CD4-positive, alpha-beta T cell treated with Interferon alpha-2 for 1 hour (primary cell): ENCODE measurements around the gene NCAM1.
"Not testable (repeated sequence)": the region's sequence is repeated elsewhere in the genome, so short reads cannot be mapped to it uniquely, and the experiment has no call there.

Source experiments
- DNase-seq, 2 donors: peaks; one replicate each; pipeline ENCODE4 v3.0.0-alpha.2; 2020 to 2022

NCAM1 gene

DNA sequence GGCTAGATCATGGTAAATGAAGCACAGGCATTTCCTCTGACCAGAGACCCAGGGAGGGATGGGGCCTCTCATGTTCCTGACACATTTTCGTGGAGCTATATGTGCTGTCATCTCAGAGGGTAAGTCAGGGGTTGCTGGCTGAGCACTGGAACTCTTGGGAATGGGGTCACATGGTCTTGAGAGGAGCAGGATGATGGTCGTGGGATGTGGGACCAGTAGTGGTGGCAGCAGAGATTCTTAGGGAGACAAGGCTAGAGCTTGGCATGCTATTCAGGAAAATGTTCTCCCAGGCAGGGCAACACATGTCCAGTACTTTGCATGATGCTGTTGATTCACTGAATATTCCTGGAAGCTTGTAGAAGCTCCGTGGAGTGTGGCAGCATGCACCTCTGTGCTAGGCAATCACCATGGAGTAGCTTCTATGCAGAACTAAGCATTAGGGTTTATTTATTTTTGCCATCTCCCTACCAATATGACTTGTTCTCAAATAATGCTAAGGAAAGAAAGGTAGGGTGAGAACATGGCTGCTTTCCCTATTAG, 321.7 kb downstream of the NCAM1 start:
- DNase-seq = no peak

DNA sequence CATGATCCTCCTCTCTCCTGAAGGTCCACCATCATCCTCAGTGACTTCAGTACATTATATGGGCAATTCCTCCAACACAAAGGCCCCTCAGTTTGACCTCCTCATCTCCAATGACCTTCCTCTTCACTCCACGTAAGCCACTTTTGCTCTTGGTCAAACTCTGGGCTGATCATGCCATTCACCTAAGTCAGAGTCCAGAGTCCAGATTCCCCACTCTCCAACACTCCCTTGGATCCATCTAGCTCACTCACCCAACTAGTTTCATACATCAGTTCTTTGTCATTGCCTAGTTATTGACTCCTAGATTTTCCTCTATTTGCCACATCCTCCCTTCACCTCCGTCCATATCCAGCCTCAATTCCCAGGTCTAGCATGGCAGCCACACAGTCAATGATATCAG, 322.7 kb downstream of the NCAM1 start:
- DNase-seq = no peak

DNA sequence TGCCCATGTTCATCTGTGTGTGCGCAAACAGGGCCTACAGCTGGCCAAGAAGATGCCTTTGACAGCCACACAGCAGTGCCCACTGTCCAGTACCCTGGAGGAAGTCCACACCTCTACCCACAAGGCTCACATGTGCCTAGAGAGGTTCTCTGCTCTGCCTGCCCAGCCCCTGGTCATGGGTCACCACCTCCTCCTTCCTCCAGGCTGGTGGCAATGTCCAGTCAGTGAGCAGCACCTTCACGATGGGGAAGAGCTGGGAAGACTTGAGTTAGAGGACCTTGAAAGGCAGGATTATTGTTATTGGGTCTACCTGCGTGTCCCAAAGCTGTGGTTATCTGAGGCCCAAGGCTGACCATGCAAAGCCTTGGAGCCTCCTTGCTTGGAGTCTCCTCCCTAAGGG, 324.8 kb downstream of the NCAM1 start:
- DNase-seq = no peak

DNA sequence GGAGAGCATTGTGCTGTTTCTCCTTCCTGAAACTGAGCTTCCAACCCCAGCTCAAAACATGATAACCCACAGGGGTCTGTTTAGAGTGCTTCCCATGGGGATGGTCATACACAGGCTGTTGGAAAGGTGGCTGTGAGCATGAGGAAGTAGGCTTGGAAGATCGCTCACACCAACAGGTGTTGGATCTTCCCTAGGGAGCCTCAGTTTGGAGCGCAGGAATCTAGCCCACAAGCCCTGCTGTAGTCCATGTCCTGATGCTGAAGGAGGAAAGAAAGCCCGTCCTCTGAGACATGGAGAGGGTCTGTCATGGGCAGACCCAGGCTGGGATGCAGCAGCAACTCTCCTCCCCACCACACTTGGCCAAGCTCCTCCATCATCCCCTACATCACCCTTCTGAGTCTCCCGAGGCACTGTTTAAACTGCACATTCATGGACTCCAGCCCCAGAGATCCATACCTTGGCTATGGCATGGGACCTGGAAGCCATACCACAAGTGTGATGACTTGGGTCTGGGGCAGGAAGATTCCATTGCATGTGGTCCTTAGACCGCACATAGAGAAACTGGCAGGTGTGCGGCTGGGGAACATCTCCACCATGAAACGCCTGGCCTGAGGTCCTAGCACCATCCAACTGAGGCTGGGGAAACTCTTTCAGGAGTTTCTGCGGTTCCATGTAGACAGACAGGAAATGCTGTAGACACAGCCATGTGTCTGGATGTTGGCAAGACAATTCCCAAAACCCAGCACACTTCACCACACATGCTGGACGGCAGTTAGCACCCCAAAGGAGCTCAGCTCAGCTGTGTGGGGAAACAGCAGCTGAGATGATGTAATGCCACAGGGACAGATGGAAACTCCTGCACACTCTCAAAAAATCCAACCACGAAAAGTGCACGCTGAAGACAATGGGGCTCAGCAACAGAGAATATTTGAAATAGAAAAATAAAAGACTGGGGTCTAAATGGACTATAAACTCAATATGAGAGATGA, 325.6 kb downstream of the NCAM1 start:
- DNase-seq = no peak

DNA sequence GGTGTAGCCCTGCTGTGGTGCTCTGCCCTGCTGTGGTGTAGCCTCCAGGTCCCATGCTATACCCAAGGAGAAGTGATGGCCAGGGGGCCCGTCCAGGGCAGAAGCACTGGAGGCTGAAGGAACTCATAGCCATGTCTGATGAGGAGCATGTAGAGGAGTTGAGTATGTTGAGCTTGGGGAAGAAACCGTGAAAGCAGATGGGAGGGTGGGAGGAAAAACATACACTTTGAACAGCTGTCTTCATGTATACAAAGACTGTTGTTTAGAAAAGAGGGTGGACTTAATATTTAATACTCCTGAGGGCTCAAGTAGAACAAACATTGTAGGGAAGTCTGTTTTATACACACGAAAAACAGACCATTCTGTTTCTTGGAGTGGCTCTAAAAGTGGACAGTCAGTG, 326.6 kb downstream of the NCAM1 start:
- DNase-seq = no peak

DNA sequence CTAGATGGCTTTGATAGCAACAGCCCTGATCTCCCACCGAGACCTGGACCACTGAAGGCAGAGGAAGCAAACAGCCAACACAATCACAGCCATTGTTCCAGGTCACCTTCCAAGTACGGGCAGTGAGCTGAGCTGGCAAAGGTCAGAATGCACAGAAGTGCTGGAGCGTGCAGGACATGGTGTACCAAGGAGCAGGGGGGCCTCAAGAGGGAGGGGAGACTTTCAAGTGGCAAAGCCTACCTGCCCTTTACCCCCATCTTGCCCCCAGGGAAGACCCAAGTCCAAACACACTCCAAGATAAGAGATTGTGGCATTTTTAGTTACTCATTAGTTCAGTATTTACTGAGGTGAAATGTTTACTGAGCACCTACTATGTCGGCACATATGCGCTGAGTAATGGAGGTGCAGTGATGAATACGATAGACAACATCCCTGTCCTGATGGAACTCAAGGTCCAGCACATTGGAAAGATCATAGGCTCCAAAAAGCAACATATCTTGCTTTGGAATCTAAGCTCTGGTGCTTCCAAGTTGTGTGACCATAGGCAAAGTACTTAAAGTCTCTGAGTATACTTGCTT, 327.2 kb downstream of the NCAM1 start:
- DNase-seq = no peak

DNA sequence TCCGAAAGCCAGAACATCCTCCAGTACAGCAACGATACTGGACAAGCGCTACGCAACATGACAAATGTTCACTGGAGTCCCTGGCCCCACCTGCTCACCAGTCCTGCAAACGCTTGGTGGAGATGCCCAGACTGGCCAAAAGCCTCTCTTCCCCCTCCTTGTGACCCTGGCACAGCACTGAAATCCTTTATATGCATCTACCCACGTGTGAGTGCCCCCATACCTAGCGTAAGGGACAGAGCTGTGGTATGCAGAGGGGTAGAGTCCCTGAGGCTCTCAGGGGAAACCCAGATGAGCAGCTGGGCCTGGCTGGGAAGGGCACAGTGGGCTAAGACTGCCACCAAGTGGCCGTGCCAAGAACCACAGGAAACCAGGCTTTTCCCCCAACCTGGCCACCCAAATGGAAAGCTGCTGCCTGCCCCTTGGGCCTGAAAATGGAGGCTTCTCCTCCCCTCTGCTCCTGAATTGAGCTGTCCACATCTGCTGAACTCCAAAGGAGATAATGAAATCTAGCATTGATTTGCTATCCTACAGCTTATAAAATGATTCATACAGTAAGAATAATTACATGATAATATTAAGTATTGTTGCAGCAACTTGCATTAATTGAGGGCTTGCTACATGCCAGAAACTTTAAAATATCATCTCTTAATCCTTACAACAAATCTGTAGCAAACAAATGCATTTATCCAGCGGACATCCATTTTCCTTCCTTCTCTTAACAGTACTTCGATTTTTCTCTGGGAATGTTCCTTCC, 328.4 kb downstream of the NCAM1 start:
- peak; percentile 58 to 66 for DNase-seq

DNA sequence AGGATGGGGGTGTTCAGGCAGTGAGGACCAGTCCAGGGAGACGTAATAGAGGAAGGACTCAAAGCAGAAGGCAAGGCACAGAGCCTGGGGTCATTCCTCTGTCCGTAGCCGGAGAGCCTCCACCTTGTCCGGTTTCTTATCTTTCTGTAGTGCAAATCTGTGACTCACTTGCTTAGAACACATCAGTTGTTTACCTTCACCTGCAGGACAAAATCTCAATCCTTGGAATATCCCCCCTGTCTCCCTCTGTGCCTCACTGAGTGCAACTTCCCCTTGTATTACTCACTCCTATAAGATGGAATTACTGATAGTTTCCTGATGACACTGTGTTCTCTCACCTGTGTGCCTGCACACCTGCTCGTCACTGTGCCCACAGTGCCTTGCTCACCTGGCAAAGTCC, 332.7 kb downstream of the NCAM1 start:
- DNase-seq = no peak

DNA sequence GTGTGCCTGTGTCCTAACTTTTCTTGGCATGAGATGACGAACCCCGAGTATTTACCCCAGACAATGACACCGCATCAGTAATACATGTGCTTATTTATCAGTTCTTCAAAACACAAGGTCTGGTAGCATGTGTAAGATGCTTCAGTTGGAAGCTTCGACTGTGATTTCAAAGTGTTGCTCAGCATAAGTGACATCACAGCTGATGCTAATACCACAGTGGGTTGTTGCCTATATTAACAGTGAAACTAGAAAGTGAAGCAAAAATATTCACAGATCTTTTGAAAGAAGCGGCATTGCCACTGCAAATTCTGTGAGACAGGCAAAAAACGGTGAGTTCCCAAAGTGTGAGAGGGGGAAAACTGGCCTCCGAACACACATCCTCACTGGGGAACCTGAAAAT, 334.8 kb downstream of the NCAM1 start:
- no peak for DNase-seq

DNA sequence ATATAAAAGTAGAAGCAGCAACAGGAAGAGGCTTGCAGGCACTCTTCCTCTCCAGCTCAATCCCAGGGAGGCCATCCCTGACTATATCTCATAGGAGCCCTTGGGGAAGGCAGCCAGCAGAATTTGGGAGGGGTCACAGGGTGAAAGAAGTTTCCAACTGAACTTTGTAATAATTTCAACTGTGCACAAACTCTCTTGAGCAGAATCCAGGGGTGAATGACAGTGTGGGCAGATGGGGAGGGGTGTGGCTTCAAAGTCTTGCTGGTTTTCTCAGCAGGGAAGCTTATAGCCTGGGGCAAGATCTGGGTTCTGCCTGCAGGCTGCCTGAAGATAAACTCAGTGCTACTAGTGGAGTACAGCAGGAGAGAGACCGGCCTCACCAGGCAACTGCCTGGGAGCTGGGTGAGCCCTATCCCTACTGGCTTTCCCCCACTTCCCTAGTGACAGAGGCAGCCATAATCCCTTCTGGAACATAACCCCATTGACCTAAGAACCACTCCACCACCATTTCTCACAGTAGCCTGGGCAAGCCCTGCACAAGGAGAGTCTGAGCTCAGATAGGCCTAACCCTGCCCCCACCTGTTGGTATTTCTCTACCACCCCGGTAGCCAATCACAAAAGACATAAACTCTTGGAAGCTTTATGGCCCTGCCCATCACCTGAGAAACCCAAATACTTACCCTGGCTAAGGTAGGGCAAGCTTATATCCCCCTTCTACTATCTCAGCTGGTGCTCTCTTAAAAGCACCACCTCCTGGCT, 335.4 kb downstream of the NCAM1 start:
- no peak for DNase-seq

DNA sequence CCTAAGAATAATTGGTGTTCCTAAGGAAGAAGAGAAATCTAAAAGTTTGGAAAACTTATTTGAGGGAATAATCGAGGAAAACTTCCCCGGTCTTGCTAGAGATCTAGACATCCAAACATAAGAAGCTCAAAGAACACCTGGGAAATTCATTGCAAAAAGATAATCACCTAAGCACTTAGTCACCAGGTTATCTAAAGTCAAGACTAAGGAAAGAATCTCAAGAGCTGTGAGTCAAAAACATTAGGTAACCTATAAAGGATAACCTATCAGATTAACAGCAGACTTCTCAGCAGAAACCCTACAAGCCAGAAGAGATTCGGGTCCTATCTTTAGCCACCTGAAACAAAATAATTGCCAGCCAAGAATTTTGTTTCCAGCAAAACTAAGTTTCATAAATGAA, 337.3 kb downstream of the NCAM1 start:
- DNase-seq = not testable (repeated sequence)

DNA sequence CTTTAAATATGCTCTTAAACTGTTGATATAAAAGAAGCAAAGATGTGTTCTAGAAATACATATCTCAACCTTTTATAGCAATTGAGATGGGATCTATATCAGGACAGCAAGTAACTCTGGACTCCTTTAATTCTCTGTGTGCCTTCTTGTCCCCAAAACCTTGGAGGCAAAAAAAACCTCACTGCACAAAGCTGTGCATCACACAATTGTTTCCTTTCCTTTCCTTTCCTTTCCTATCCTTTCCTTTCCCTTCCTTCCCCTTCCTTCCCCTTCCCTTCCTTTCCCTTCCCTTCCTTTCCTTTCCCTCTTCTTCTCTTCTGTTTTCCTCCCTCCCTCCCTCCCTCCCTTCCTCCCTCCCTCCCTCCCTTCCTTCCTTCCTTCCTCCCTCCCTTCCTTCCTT, 343.7 kb downstream of the NCAM1 start:
- DNase-seq = no peak

DNA sequence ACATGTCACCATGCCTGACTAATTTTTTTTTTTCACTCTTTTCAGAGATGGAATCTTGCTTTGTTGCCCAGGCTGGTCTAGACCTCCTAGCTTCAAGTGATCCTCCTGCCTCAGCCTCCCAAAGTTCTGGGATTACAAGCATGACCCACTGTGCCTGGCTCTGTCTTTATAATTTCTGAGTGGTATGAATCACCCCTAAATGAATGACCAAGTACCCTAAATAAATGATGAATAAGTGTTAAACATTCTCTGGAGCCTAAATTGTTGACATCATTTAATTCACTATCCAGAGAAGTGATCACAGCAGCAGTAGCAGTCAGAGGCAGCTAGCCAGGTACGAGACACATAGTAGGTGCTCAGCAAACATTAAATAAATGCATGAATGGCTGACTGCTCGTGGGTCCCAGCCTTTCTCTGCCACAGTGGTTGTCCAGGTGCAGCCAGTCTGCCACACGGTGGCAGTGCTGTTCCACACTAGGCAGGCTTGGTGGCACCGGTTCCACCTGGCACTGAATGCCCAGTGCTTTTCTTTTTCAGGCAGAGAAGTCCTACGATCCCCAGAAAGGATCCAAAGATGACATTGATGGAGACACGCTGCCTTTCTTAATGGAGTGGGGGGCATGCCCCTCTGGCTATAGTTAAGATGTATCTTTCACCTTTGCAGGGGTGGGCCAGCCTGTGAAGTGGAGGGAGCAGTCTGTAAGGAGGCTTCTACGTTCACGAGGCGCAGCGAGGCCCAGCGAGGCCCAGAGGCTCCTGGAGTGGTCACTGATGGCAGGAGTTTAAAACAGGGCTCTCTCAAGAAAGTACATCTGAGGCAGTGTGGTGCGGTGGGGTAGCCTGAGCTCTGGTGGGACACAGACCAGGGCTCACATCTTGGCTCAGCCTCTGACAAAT, 344.5 kb downstream of the NCAM1 start:
- peak; percentile 70 to 76 for DNase-seq

DNA sequence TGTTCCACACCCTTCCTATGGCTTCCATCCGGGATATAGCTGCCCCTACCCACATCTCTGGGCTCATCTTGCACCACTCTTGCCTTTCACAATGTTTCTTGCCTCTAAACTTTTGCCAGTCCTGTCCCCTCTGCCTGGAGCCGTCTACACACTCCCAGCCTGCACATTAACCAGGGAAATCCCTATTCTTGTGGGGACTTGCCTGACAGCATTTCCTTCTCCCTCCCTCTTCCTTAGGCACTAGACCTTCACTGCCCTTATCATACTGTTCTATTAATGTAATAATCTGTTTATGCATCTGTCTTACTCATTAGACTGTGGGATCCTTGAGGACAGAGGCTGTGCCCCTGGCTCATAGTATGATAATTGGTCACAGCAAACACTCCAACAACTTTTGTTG, 347.4 kb downstream of the NCAM1 start:
- DNase-seq = no peak

DNA sequence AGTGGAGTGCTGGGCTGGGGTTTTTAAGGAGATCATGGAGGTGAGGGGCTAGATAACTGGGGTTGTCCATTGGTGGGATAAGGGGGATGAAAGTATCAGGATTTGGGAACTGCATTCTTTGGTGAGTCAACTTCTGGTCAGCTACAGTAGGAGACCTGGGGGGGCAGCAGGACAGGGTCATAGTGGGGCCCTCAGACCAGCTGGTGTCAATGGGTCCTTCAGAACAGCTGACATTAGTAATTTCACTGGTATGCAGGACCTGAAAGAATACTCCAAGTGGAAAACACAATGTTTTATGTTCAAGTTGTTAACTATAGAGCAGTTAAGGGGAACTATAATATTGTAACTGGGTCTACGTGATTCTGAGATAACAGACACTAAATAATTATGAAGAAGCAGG, 350.3 kb downstream of the NCAM1 start:
- DNase-seq = no peak

DNA sequence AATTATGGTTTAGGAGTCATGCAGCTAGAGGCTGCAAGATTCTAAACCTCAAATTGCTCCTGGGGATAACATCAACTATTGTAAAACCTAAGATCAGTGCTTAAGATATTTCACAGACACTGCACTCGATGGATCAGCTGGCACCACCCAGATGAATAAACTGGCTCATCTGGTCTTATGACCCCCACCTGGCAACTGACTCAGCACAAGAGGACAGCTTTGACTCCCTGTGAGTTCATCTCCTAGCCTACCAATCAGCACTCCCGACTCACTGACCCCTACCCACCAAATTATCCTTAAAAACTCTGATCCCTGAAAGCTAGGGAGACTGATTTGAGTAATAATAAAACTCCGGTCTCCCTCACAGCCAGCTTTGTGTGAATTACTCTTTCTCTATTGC, 352.4 kb downstream of the NCAM1 start:
- DNase-seq = no peak

DNA sequence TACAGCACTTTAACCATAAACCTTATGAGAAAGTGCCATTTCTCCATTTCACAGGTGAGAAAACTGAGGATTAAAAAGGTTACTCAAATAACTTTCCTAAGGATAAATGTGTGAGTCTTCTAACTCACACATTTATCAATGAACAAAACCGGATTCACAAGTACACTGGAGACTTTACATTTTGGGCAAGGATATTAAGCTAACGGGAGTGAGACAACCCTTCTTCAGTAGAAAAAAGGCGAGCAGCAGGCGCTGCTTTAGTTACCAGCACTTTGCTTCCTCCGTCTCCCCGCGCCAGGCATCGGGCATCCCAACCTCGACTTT, 352.8 kb downstream of the NCAM1 start:
- DNase-seq = no peak

DNA sequence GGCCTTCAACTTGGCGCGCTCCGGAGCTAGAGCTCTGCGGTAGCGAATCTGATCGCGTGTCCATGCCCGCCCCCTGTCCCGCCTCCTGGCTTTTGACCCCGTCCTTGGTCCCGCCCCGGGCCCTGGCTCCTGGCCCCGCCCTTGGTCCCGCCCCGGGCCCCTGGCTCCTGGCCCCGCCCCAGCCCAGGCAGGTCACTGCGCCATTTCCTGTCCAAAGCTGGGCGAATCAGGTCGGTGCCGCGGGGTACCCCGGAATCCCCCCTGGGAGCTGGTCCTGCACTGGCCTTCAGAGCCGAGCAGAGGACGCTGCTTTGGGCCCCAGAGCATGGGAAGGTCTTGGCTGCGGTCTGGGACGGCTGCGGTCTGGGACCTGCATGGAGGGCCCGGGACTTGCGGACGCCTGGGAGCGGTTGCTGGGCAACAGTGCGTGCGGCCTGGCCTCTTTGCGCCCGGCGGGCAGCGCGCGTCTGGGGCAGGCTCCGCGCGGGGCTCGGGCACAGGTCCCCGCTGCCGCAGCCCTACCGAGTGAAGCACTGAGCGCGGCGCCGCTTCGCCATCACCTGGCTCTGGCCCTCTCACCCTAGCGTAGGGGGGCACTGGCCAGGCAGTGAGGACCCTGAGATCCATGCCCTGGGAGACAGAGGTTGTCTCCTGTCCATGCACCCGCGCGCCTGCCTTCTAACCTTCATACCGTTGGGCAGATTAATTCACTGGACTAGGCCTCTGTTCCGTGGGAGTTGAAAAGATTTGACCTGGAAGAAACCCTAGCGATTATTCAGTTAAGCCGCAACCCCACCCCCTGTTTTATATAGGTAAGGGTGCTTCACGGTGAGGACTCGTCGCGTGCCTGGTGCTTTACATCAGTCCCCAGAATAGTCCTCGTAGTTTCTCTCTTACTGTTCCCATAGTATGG, 353.4 kb downstream of the NCAM1 start, which contains the start of gene TTC12:
Gene TTC12, plus strand, starts transcription at position 195 of the 913 bp plus-strand sequence. CDS start 1,675 bp downstream, outside the sequence.
- peak; percentile 90 to 94 for DNase-seq

DNA sequence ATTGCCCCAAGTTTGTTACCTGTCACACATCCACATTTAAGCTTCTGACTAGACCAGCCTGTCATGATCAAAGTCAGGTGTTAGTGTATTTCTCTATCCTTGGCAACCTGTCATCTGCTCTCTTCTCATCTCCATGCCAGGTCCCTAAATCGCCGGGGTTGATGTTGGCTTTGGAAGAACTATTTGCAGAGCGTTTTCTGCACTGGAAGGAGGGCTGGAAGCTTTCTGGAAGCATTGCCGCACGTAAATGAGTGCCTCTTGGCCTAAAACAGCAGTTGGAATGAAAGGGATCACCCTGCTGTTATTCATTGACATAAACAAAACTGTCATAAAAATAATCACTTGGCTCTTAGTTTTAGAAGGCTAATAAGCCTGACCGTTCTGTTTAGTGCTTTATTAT, 354.6 kb downstream of the NCAM1 start:
- DNase-seq = no peak

DNA sequence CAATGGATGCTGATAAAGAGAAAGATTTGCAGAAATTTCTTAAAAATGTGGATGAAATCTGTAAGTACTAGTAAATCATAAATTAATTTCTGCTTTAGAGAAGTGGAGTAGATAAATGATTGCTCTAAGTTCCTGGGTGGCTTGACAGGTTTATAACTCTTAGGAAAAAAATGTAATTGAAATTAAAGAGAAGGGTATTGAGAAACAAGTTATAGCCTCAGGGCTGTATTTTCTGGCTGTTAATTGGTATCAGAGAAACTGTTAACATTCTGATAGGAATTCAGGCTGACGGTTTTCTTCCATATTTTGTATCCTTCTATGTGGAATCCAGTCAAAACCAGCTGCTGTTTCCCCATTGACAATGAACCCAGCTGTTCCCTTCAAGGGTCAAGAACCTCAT, 355.0 kb downstream of the NCAM1 start:
- no peak for DNase-seq
